ENCODE data around the gene SNX8. TPM values are rescaled to one million over a fixed set of nuclear protein-coding genes. Genes with fewer than 3 reads are reported as not detected.

Gene SNX8
- total and polyA plus RNA-seq, 2 of the 8 experiments (the other 6 are each of a cell fraction or from before 2014, with no cell fraction given) = 46.2 to 70.8 TPM

DNA sequence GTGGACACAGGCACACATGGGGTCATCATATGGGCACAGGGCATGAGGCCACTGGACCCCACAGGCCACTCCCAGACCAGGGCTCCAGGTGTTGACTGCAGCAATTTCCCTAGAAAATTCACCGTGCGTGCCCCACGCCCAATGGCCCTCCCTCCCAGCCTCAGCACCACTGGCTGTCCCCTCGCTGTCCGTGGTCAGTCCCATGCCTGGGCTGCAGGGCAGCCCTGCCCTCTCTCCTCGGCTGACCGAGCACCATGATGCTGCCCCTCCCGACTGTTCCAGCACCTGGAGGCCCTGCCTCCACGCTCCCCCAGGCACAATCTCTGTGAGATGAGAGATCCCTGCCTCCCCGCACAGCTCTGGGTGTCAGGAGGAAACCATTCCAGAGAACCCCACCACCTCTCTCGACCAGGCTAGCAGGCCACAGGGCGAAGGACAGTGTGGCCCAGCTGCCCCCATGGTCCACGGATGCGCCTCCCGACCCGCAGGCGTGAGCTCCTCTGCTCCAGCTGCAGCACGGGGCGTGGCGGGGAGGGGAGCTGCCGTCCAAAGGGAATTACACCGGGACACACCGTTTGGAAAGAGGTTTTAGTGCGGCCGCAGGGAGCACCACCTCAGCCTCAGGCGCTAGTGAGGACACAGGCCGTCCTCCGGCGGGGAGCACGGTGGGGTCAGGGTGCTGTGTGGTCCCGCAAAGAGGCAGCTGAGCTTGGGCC is 59.7 kb downstream of the SNX8 start (continued):
- TF ChIP-seq CHD7 (IDR thresholded peaks at IDR 0.05; ENCODE audit: insufficient replicate concordance, low read length) = no peak
- TF ChIP-seq TEAD4 (IDR thresholded peaks at IDR 0.05; ENCODE audit: low read depth, low read length) = no peak
- no peak for TF ChIP-seq KDM5A (IDR thresholded peaks at IDR 0.05; ENCODE audit: low read length)
- no peak for TF ChIP-seq BACH1 (IDR thresholded peaks at IDR 0.05; ENCODE audit: low read length)
- no peak for TF ChIP-seq GABPA (IDR thresholded peaks at IDR 0.05; ENCODE audit: borderline replicate concordance, insufficient read depth, low read length)
- TF ChIP-seq SP2 (IDR thresholded peaks at IDR 0.05; ENCODE audit: low read length) = no peak
- no peak for TF ChIP-seq CHD1 (IDR thresholded peaks at IDR 0.05; ENCODE audit: low read depth, low read length)
- TF ChIP-seq NANOG (IDR thresholded peaks at IDR 0.05; ENCODE audit: insufficient read depth, low read depth, low read length, poor library complexity, severe bottlenecking) = no peak
- no peak for TF ChIP-seq CBX8 (IDR thresholded peaks at IDR 0.05; ENCODE audit: borderline replicate concordance, low read depth, low read length)
- TF ChIP-seq SIRT6 (IDR thresholded peaks at IDR 0.05; ENCODE audit: low read length) = no peak
- TF ChIP-seq CHD2 (IDR thresholded peaks at IDR 0.05; ENCODE audit: low read length) = no peak
- no peak for TF ChIP-seq EGR1 (IDR thresholded peaks at IDR 0.05; ENCODE audit: borderline replicate concordance, low read depth, low read length)
